ENCODE results near the gene GRAMD4.
"Not testable (repeated sequence)": the region's sequence is repeated elsewhere in the genome, so short reads cannot be mapped to it uniquely, and the experiment has no call there.

- not testable (repeated sequence) for TF ChIP-seq CTCF (conservative IDR thresholded peaks at IDR 0.05 in 1 of 2, IDR thresholded peaks at IDR 0.05 in 1 of 2; ENCODE audit: extremely low read depth in 1 of 2, insufficient read depth in 1 of 2, low read depth in 1 of 2, low read length in 2 of 2); EZH2 (IDR thresholded peaks at IDR 0.05; ENCODE audit: borderline replicate concordance, low read length)
These were observed 22.8 kb downstream of the GRAMD4 start for GRCh38 chr22:46642840-46643480.

Data from mammary epithelial cell (primary cell).